Subcutaneous adipose tissue (tissue), 4 donors: Measurements from ENCODE around the gene MAST4. TPM values are rescaled to one million over a fixed set of nuclear protein-coding genes. Genes with fewer than 3 reads are reported as not detected.

Experiments used
- CTCF ChIP-seq: fragments of 450-650 bp; IDR thresholded peaks from one replicate; pipeline ENCODE4 v1.5.1; 2016; ENCODE audit warnings: low read depth, mild to moderate bottlenecking, control low read depth, antibody characterized with exemption, moderate library complexity
- total RNA-seq, 4 donors: library from RNA; depleted of rRNA; stranded (reverse); fragments of >200 nt; gene quantifications; one replicate each; pipeline ENCODE4 v1.1.0, GENCODE V29; 2016

The MAST4 gene
- total RNA-seq, 4 donors from 2014 or later = 35.2 to 60.7 (median 52.9) TPM

GRCh38 chr5:66897356-66897755 lies 301.2 kb downstream of the MAST4 start:
- TF ChIP-seq CTCF = no peak

- no peak for TF ChIP-seq CTCF
Observed at GRCh38 chr5:66898241-66898995, 302.2 kb downstream of the MAST4 start.

GRCh38 chr5:66903218-66903617 lies 307.0 kb downstream of the MAST4 start:
- no peak for TF ChIP-seq CTCF

- TF ChIP-seq CTCF = no peak
Observed at GRCh38 chr5:66903709-66904108, 307.5 kb downstream of the MAST4 start.

GRCh38 chr5:66904189-66904588 lies 308.0 kb downstream of the MAST4 start:
- no peak for TF ChIP-seq CTCF

- TF ChIP-seq CTCF = no peak
Observed at GRCh38 chr5:66906021-66906420, 309.8 kb downstream of the MAST4 start.

GRCh38 chr5:66908230-66908629 lies 312.0 kb downstream of the MAST4 start:
- TF ChIP-seq CTCF = no peak
